HepG2 (cell line): ENCODE measurements around the gene TOP1. TPM values are rescaled to one million over a fixed set of nuclear protein-coding genes. Genes with fewer than 3 reads are reported as not detected.

Source experiments
- FOXJ3 ChIP-seq: sonication (generic); formaldehyde crosslinking; IDR thresholded peaks from 2 replicates; pipeline ENCODE4 v1.4.0; 2020; ENCODE audit warnings: missing genetic modification reagents, mild to moderate bottlenecking, borderline replicate concordance
- MBD4 ChIP-seq: IDR thresholded peaks from 2 replicates; pipeline ENCODE4 v1.6.1; 2012; ENCODE audit warnings: low read length, inconsistent platforms, borderline replicate concordance
- MIXL1 ChIP-seq: IDR thresholded peaks from 2 replicates; pipeline ENCODE4 v1.6.1; 2016
- MYPOP ChIP-seq: sonication (generic); formaldehyde crosslinking; IDR thresholded peaks from 2 replicates; pipeline ENCODE4 v1.8.1; 2023; ENCODE audit warnings: mild to moderate bottlenecking, moderate library complexity, missing genetic modification reagents
- NFKB2 ChIP-seq: sonication (generic); formaldehyde crosslinking; IDR thresholded peaks from 2 replicates; pipeline ENCODE4 v1.4.0; 2020; ENCODE audit warnings: missing genetic modification reagents, borderline replicate concordance
- NFYB ChIP-seq: sonication (generic); formaldehyde crosslinking; IDR thresholded peaks from 2 replicates; pipeline ENCODE4 v1.4.0; 2020; ENCODE audit warnings: missing genetic modification reagents
- NRL ChIP-seq: sonication (generic); formaldehyde crosslinking; IDR thresholded peaks from 2 replicates; pipeline ENCODE4 v1.5.0; 2020; ENCODE audit warnings: missing genetic modification reagents, mild to moderate bottlenecking, moderate library complexity, borderline replicate concordance
- PHF21A ChIP-seq: sonication (generic); formaldehyde crosslinking; IDR thresholded peaks from 2 replicates; pipeline ENCODE4 v1.5.0; 2020; ENCODE audit warnings: mild to moderate bottlenecking, missing genetic modification reagents
- SMARCE1 ChIP-seq: fragments of 450-650 bp; IDR thresholded peaks from 2 replicates; pipeline ENCODE4 v1.6.1; 2017; ENCODE audit warnings: borderline replicate concordance
- TERF1 ChIP-seq: sonication (generic); formaldehyde crosslinking; IDR thresholded peaks from 2 replicates; pipeline ENCODE4 v1.8.0; 2022; ENCODE audit warnings: mild to moderate bottlenecking, missing genetic modification reagents, moderate library complexity
- U2AF1 ChIP-seq: fragments of 200-400 bp; formaldehyde crosslinking; optimal IDR thresholded peaks from 2 replicates; pipeline ENCODE3; 2017; ENCODE audit warnings: mild to moderate bottlenecking, low read depth, low read length
- ZFP91 ChIP-seq: sonication (generic); formaldehyde crosslinking; IDR thresholded peaks from 2 replicates; pipeline ENCODE4 v1.9.0; 2022; ENCODE audit warnings: missing genetic modification reagents, mild to moderate bottlenecking, borderline replicate concordance
- ZNF142 ChIP-seq: sonication (generic); formaldehyde crosslinking; IDR thresholded peaks from 2 replicates; pipeline ENCODE4 v1.4.0; 2020; ENCODE audit warnings: missing genetic modification reagents
- ZNF326 ChIP-seq: sonication (generic); formaldehyde crosslinking; IDR thresholded peaks from 2 replicates; pipeline ENCODE4 v1.4.0; 2020; ENCODE audit warnings: missing genetic modification reagents, borderline replicate concordance
- ZNF354B ChIP-seq: sonication (generic); formaldehyde crosslinking; IDR thresholded peaks from 2 replicates; pipeline ENCODE4 v1.8.0; 2022; ENCODE audit warnings: mild to moderate bottlenecking, missing genetic modification reagents
- ZNF589 ChIP-seq: sonication (generic); formaldehyde crosslinking; conservative IDR thresholded peaks from 2 replicates; pipeline ENCODE4 v1.8.0; 2022; ENCODE audit warnings: mild to moderate bottlenecking, moderate library complexity, missing genetic modification reagents
- ZNF891 ChIP-seq: sonication (generic); formaldehyde crosslinking; IDR thresholded peaks from 2 replicates; pipeline ENCODE4 v1.5.0; 2020; ENCODE audit warnings: mild to moderate bottlenecking, missing genetic modification reagents
- polyA plus RNA-seq, 8 experiments: library from polyadenylated mRNA; depleted of rRNA in 3 of 8; stranded (reverse) in 7 of 8; unstranded in 1 of 8; fragments of >200 nt; fragmentation: Illumina TruSeq in 4 of 8; extraction: Trizol in 4 of 8; gene quantifications; 2 replicates each; pipeline versions ENCODE4 v1.2.1 to v1.2.3, GENCODE V29; 2011 to 2016; ENCODE audit warnings: low read depth in 4 of 8, missing spikeins in 1 of 8, mixed read lengths in 1 of 8; ENCODE audit not compliant: insufficient read depth in 1 of 8
- total RNA-seq, 5 experiments: library from RNA; depleted of rRNA; stranded (reverse); fragments of >200 nt; fragmentation: Illumina TruSeq; extraction: Trizol; gene quantifications; 2 replicates each; pipeline ENCODE4 v1.2.3, GENCODE V29; 2016; ENCODE audit warnings: low read depth in 1 of 5

TOP1 gene
- total and polyA plus RNA-seq, 2 of the 13 experiments (the other 11 are each of a cell fraction or from before 2014, with no cell fraction given): 10.2 to 19.4 TPM

DNA sequence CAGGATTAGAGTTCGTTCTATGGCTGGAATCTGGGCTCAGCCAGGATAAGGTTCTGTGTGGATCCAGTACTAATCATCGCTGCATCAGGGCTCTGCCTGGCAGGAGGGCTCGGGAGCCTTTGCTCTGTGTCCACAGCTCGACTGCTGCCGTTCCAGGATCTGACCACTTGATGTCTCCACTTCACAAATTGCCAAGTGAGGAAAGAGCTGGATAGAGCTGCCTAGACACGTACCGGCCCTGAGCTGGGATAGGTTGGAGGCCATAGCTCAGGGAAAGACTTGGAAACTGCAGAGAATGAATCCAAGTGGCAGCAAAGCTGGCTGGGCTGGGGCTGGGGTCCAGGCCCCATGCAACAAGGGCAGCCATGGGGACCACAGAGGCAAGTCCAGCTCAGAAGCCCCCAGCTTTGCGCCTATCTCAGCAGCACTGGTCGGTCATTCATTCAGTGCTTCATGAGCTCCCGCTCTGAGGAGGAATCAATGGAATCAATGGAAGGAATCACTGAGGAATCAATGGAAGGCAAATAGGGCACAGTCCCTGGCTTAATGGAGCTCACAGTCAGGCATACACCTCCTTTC lies 38.0 kb upstream of the TOP1 start (continued):
- TF ChIP-seq ZNF142 (CRISPR knock-in tag) (no peak), NFYB (CRISPR knock-in tag) (0 out of 2 replicates have a peak, but pooled peaks have one; percentile 47), NFKB2 (CRISPR knock-in tag) (peak; percentile 48; the same call in 1 of the 2 replicates), MYPOP (0 out of 2 replicates have a peak, but pooled peaks have one; percentile 29), ZNF891 (CRISPR knock-in tag) (peak; percentile 83), SMARCE1 (no peak), ZNF589 (no peak), ZNF354B (CRISPR knock-in tag) (0 out of 2 replicates have a peak, but pooled peaks have one; percentile 11), FOXJ3 (CRISPR knock-in tag) (no peak), NRL (CRISPR knock-in tag) (peak; percentile 61; the same call in 1 of the 2 replicates), ZFP91 (CRISPR knock-in tag) (peak; percentile 69), TERF1 (no peak), PHF21A (CRISPR knock-in tag) (no peak), ZNF326 (CRISPR knock-in tag) (no peak), MIXL1 (CRISPR knock-in tag) (peak; percentile 84), U2AF1 (no peak), MBD4 (no peak)
